ENCODE measurements around the gene TRIM59.
A peak's percentile ranks its signal among the peaks of the same experiment; 100 is the strongest.

Gene TRIM59, protein sequence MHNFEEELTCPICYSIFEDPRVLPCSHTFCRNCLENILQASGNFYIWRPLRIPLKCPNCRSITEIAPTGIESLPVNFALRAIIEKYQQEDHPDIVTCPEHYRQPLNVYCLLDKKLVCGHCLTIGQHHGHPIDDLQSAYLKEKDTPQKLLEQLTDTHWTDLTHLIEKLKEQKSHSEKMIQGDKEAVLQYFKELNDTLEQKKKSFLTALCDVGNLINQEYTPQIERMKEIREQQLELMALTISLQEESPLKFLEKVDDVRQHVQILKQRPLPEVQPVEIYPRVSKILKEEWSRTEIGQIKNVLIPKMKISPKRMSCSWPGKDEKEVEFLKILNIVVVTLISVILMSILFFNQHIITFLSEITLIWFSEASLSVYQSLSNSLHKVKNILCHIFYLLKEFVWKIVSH

DNA sequence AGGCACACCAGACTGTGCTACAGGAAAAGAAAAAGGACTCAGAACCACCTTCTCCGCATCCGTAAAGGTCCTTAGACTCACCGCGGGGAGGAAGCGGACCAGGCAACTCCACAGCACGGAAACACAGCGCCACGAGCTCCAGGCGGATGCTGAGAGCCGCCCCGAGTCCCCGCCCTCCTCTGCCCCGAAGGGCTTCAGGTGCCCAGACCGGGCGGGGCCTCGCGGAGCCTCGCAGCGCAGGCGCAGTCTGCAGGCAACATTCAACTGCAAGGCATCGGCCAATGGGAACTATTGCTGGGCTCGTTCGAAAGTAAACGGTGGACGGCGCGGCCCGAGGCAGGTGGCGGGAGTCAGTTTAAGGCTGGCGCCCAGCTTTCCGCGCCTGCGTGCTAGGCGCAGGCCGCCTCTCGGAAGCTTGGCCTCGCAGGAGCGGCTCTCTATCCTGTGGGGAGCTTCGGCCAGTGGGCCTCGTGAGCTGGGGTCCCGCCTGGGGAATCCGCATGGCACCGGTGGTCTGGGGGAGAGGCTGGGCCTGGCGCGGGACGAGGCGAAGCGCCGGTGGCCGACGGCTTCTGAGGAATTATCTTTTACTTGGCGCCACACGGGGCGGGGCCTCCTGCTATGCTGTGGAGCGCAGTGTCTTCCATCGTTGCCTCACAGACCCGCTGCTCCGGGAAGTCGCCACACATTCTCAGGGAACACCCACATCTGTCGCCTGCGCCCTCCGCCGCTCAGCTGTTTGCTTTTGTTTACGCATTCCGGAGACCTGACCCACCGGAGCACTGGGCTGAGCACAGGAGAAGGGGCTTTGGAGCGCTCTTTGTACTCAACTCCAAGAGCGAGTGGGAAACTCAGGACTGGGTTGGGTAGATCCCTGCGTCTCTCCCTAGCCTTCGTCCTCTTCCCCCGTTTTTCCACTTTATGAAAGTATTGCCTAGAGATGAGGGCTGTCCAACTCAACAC is at the start of gene TRIM59:
Gene TRIM59, minus strand, starts transcription at position 151 of the 963 bp plus-strand sequence. CDS start 10,603 bp downstream, outside the sequence.
- peak; percentile 86 for DNase-seq (ENCODE audit: low spot score)

DNA sequence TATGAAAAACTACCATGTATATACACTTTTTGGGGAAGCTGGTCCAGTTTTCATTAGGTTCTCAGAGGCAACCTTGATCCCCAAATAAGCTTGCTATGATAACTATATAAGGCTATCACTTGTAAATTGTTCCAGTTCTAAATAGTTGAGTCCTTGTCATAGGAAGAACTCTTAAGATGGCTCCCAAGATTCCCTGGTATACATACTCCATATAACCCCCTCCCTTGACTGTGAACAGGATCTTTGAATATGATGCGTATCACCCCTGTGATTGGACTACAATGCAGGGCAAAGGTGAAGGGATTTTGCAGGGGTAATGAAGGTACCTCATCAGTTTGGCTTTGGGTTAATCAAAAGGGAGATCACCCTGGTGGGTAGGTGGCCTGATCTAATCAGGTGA is 48.6 kb upstream of the TRIM59 start:
- DNase-seq (ENCODE audit: low spot score), result no peak

DNA sequence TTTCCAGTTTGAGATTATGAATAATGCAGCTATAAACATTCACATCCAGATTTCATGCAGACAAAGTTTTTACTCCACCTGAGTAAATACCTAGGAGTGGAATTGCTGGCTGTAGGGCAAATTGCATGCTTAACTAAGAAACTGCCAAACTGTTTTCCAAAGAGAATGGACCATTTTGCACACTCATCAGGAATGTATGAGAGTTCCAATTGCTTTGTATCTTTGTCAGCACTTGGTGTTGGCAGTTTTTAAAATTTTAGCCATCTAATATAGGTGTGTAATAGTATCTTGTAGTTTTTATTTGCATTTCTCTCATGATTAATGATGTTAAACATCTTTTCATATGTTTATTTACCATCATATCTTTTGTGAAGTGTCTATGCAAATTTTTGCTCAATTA is 40.6 kb upstream of the TRIM59 start:
- DNase-seq (ENCODE audit: low spot score), result no peak

DNA sequence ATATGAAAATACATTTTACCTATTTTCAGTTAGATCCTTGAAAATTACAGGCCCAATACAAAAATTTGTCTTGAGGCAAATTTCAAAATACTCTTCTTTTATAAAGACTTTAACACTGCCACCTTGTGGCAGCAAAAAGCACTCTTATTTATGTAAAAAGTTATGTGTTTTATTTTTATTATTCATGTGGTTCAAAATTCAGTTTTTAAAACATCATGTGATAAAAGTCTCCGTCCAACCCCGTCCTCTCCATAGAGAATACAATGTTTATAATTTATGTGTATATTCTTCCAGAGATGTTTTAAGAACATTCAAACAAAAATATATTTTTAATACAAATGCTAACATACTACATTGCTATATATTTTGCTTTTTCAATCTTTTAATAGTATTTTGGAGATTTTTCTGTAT is 36.9 kb upstream of the TRIM59 start:
- DNase-seq (ENCODE audit: low spot score), result no peak

DNA sequence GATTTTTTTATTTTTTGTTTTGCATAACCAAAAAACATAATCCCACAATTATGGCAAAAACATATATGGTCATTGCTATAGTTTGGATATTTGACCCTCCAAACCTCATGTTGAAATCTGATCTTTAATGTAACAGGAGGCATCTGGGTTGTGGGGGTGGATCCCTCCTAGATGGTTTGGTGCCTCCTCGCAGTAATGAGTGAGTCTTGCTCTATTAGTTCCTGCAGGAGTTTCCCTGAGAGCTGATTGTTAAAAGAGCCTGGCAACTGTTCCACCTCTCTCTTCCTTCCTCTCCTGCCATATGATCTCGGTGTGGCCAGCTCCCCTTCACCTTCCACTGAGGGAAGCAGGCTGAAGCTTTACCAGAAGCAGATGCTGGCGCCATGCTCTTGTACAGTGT is 33.2 kb upstream of the TRIM59 start:
- no peak for DNase-seq (ENCODE audit: low spot score)

DNA sequence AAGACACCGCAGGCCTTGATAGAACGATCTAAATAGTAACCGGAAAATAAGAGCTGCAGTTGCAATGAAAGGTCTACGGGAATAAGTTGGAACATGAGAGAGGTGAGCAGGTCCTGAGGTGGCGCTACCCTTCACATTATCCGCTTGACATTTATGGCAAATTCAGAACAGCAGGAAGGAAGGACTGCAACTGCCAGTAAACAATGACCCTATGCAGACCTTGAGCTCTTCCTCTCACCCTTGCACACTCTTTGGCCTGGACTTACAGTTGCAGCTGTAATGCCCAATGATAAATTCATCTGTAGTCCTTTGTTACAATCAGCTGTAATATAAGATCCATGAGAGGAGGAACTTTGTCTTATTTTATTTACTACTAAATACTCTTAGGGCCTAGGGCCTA is 32.3 kb upstream of the TRIM59 start:
- DNase-seq (ENCODE audit: low spot score), result no peak

DNA sequence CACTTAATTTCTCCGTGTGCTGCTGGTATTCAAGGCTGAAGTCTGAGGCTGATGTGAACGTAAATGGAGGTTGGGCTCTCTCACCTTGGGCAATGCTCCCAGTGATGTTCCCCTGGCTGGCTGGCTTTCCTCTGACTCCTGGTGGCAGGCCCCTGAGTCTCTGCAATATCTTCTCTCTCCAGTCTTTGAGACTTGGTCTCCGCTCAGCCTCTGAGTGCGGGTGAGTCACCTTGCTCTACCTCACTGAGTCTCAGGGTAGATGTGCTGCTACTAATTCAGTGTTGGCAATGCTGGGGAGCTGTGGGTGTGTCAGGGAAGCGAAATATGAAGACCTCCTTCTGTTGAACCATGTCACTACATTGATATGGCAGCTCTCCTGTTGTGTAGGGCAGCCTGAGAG is 31.3 kb upstream of the TRIM59 start:
- no peak for DNase-seq (ENCODE audit: low spot score)

DNA sequence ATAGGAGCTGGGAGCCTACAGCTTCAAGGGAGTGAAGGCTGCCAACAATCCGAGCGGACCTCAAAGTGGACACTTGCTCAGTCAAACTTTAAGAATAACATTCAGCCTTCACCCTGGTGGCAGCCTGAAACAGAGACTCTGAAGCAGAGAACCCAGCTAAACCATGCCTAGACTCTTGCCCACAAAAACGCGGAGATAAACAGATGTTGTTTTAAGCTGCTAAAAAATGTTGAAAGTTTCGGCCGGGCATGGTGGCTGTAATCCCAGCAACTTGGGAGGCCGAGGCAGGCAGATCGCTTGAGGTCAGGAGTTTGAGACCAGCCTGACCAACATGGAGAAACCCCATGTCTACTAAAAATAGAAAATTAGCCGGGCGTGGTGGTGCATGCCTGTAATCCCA is 29.8 kb upstream of the TRIM59 start:
- no peak for DNase-seq (ENCODE audit: low spot score)

DNA sequence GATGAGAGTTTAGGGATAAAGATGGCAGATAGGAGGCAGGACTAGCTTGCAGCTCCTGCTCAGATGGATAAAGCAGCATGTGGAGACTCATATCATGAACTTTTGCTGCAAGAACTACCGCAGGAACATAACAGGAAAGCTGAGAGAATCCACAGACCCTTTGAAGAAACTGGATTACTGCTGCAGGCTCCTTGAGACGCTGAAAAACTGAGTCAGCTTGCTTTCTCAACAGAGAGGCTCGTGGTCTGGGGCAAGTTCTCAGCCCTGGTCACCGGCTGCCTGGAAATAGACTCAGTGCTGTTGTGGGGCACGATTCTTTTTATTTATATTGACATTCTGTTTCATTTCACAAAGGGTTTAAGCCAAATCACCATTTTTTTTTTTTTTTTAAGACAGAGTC is 28.8 kb upstream of the TRIM59 start:
- no peak for DNase-seq (ENCODE audit: low spot score)

DNA sequence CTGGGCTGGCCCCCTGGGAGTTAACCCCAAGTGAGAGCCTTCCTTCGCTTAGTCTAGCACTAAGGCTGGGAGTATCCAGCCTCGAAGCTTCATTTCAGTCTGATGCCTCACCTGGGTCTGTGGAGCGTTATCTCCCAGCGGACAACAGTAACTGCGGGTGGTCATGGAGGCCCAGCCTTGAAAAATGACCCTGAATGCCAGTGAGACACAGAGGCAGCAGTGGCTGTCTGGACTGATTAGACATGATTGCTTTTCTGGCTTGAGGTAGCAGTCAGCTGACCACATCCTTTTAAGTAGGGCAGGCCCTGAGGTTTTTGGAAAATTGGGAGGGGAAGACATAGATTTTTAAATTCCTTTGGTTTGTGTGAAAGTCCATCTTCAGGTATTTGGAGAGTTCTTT is 28.2 kb upstream of the TRIM59 start:
- no peak for DNase-seq (ENCODE audit: low spot score)

DNA sequence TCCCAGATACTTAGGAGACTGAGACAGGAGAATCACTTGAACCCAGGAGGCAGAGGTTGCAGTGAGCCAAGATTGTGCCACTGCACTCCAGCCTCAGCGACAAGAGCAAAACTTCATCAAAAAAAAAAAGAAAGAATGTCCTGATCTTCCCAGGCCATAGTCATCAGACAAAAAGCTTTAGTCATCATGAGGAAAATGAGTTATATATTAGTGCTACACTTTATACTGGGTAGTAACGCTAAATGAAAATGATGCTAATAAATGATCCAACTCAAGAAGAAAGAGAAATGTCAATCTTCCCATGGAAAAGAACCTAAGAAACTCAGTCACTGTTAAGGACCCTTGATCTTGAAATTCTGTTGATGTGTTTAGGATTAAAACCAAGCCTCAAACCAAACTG is 26.3 kb upstream of the TRIM59 start:
- DNase-seq (ENCODE audit: low spot score), result no peak

DNA sequence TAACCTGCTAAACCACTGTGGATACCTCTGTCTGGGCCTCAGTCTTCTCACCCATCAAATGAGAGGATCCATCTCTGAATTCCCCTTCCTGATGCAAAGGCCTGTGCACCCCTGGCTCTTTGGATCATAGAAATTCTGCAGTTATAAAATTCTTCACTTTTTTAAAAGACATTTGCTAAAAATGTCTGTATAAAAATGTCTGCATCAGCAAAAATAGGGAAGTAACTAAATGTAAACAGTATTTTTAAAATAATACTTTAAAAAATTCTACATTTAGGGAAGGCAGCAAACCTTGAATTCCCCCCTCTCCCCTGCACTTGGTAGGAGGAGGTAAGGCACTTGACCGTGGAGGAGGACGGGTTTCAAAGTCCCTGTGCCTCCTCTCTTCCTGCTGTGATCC is 25.6 kb upstream of the TRIM59 start:
- no peak for DNase-seq (ENCODE audit: low spot score)

DNA sequence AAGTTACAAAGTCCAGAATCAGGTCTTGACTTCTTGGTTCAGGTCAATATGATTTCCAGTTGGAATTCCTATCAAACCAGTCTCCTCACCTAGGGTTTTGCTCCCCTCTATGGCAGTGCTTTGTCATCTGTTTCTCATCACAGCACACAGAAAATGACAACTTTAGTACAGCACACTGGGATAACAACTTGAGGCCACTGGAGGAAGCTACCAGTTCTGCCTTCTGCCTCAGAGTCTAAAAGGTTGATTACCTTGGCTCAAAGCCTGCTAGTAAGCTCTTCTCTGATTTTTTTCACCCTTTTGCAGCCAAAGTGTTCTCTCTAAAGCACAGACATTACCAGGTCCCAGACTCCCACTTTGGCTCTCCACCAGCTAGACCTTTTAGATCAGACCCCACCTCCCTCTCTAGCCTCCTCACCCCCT is 24.8 kb upstream of the TRIM59 start:
- DNase-seq (ENCODE audit: low spot score), result no peak

DNA sequence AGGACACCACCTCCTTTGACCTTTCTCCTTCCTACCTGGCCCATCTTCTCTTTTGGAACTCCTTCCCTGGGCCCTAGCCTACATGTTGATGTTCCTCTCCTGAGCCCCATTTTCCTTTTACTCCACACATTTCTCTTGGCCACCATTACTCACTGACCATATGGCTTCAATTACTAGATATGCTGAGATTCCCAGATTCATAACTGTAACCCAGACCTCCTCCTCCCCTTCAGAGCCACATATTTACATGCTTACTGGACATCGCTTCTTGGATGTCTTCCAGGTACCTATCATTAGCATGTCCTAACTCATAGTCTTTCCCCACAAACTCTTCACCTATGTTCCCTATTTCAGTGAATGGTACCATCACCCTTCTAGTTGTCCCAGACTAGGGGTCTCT is 24.4 kb upstream of the TRIM59 start:
- DNase-seq (ENCODE audit: low spot score), result no peak

DNA sequence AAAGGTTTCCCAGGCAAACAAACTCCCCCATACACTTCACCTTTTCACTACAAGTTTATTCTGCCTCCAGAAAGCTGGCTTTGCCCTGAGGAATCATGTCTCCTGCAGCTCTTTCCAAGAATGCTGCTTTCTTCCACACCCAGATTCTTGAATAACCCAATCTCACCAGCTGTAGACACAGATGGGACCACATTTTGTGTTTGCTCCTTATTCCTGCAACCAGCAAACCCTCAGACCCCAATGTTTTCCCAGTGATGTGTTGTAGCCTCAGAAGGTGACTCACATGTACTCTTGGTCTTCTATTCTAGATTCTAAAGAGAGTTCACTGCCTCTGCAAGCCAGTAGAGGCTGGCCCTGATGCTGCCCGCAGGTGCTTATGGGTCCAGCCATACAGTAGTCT is 23.6 kb upstream of the TRIM59 start:
- DNase-seq (ENCODE audit: low spot score), result no peak

DNA sequence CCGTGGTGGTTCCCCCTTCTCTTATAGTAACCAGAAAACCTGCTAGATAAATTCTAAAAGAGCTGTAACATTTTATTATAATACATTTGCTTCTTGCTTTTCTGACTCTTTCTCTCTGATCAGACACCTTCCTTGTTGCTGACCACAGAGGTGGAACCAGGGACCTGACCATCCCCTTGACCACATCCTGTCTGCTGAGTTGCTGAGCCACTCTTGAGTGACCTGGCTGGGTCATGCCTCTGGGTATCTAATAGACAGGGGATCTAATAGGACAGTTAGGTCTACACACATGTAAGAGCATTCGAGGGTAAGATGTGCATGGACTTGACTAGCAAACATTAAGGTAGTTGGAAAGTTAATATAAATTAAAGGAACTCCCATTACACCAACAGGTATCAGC is 22.8 kb upstream of the TRIM59 start:
- DNase-seq (ENCODE audit: low spot score), result no peak

DNA sequence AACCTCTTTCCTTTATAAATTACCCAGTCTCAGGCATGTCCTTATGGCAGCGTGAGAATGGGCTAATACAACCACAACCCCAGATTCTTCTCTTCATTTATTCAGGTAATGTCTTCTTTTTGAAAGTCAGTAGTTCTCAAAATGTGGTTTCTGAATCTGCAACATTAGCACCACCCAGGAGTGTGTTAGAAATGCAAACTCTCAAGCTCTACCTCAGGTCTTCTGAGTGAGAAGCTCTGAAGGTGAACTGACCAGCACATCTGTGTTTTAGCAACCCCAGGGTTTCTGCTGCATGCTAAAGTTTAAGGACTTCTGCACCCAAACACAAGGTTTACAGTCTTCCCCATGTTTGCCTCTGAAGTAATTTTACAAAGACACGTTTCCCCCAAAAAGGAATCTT is 22.3 kb upstream of the TRIM59 start:
- no peak for DNase-seq (ENCODE audit: low spot score)

DNA sequence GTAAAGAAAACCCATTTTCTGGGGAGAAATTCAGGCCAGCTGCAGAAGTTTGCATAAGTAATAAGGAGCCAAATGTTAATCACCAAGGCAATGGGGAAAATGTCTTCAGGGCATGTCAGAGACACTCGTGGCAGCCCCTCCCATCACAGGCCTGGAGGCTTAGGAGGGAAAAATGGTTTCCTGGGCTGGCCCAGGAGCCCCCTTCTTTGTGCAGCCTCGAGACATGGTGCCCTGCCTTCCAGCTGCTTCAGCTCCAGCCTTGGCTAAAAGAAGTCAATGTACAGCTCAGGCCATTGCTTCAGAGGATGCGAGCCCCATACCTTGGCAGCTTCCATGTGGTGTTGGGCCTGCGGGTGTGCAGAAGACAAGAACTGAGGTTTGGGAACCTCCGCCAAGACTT is 20.6 kb upstream of the TRIM59 start:
- no peak for DNase-seq (ENCODE audit: low spot score)

DNA sequence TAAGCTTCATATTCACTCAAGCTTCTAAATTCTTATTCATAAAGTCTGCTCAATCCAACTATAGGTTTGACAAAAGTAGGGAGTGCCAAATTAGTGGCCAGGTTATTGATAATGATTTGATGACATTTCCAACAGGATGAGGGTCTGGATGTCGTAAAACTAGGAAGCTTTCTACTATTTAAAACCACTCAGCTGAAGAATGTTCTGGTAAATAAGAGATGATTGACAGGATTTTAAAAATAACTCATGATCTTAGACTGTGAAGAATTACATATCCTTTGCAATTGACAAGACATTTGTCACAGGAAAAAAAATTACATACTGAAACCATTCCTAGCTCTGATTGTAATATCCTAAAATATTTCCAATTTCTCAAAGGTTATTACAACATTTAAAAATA is 15.4 kb upstream of the TRIM59 start:
- no peak for DNase-seq (ENCODE audit: low spot score)

DNA sequence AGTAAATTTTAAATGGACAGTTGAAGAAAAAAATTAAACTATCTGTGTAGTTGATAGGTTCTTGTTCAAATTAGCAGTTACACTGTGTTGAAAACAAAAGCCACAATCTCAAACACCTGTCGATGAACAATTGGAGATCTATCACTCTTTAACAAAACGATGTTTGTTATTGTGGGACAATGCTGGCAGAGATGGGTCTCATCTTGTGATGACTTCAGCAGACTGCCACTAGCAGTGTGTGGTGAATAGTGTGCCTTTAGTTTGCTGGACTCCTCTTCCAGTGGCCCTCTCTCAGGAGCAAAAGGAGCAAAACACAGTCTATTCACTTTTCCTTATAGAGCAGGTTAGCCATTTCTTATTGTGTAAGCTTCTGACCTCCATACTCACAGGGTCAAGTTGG is 14.7 kb upstream of the TRIM59 start:
- DNase-seq (ENCODE audit: low spot score), result peak; percentile 92

DNA sequence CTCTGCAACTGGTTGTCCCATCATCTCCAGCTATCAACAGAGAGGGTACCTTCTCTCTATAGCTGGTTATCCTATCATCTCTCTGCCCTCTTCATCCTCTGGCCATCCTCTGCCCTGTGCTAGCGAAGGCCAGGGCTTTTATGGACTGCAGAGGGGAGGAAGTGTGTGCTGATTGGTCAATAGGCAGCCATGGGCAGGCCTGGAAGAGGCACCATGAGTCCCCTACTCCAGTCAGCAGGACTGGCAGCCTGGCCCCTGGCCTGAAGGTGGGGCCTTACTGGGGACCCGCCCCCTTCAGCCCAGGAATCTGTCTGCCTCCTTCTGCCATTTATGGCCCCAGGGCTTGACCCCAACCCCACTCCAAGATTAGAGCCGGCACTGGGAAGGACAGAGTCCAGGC is 10.4 kb upstream of the TRIM59 start:
- DNase-seq (ENCODE audit: low spot score), result no peak

DNA sequence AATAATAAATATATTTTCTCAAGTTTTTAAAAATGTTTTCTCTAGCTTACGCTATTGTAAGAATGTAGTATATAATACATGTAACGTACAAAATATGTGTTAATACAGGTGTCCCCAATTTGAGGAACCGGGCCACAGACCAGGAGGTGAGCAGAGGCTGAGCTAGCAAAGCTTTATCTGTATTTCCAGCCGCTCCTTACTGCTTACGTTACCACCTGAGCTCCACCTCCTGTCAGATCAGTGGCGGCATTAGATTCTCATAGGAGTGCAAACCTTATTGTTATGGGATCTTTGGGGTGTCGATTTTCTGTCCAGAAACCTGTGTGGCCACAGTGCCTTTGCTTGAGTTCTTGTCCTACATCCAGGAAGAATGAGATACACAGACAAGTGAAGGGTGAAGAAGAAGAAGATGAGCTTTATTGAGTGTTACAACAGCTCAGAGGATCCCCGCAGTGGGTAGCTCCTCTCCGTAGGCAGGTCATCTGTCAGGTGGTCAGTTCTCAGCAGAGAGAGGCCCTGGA is 9.9 kb upstream of the TRIM59 start:
- DNase-seq (ENCODE audit: low spot score), result no peak

DNA sequence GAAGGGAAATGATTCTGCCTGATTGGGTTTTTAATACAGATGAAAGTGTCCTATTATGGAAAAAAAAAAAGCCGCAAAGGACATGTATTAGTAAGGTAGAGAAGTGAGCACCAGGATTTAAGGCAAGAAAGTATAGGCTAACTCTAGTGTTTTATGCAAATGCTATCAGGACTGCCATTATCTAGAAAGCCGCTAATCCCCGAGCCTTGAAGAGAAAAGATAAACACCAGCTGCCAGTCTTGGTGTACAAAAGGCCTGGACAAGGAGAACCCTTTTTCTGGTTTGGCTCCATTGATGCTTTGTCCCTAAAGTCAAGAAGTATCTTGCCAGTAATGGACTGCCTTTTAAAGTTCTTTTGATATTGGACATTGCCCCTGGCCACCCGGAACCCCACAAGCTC is 8.6 kb upstream of the TRIM59 start:
- no peak for DNase-seq (ENCODE audit: low spot score)

Measured in putamen (tissue), 1 donor.